ENCODE data around the gene BABAM2. TPM values are rescaled to one million over a fixed set of nuclear protein-coding genes. Genes with fewer than 3 reads are reported as not detected.

BABAM2 gene
- total RNA-seq, 4 donors from 2014 or later: 23.7 to 41.1 (median 27.9) TPM

DNA sequence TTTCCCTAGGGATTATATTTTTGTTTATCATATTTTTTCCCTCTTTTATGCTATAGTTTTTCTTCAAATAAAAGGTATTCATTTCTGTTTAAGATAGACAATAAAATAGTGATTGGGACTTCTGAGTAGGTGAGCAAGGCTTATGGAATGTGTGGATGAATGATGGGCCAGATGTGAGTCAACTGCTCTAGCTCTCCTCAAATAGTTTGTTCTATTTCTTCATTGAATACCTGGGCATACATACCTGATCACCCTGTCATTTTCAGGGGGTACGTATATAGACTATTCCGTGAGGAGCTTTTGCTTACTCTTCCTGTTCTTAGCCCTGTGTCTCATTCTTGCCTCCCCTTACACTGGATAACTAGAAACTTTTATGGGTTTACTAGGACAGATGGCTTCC, 41.9 kb downstream of the BABAM2 start:
- Histone ChIP-seq H3K4me1 (no peaks in the 10 kb centered on the region), H3K4me3 (no peak overlapping the region), H3K36me3 (no peaks in the 10 kb centered on the region), H3K27me3 (no peaks in the 10 kb centered on the region), H3K9me3 (no peaks in the 10 kb centered on the region), H3K27ac (no peak overlapping the region)
- TF ChIP-seq, protein P1, sequence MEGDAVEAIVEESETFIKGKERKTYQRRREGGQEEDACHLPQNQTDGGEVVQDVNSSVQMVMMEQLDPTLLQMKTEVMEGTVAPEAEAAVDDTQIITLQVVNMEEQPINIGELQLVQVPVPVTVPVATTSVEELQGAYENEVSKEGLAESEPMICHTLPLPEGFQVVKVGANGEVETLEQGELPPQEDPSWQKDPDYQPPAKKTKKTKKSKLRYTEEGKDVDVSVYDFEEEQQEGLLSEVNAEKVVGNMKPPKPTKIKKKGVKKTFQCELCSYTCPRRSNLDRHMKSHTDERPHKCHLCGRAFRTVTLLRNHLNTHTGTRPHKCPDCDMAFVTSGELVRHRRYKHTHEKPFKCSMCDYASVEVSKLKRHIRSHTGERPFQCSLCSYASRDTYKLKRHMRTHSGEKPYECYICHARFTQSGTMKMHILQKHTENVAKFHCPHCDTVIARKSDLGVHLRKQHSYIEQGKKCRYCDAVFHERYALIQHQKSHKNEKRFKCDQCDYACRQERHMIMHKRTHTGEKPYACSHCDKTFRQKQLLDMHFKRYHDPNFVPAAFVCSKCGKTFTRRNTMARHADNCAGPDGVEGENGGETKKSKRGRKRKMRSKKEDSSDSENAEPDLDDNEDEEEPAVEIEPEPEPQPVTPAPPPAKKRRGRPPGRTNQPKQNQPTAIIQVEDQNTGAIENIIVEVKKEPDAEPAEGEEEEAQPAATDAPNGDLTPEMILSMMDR (IDR thresholded peaks at IDR 0.05): no peak
- no peak for TF ChIP-seq POLR2AphosphoS5 (IDR thresholded peaks at IDR 0.05)
- 85% methylated on average over 2 of the region's 2 CpGs for WGBS
- no peak for DNase-seq (ENCODE audit: low spot score in 2 of 2)

GRCh38 chr2:27935026-27935425, 44.5 kb downstream of the BABAM2 start:
- DNase-seq (ENCODE audit: low spot score in 2 of 2): no peak
- H3K4me3 ChIP-seq: no peak overlapping the region
- H3K36me3 ChIP-seq: no peaks in the 10 kb centered on the region
- no peaks in the 10 kb centered on the region for H3K4me1 ChIP-seq
- no peaks in the 10 kb centered on the region for H3K27me3 ChIP-seq
- WGBS: 87% methylated on average over 3 of the region's 3 CpGs
- H3K27ac ChIP-seq: no peak overlapping the region
- TF ChIP-seq POLR2A (IDR thresholded peaks at IDR 0.05) (no peak), EP300 (IDR thresholded peaks at IDR 0.05) (no peak), POLR2AphosphoS5 (IDR thresholded peaks at IDR 0.05) (no peak)
- TF ChIP-seq, protein P1 (IDR thresholded peaks at IDR 0.05): no peak
- no peaks in the 10 kb centered on the region for H3K9me3 ChIP-seq

DNA sequence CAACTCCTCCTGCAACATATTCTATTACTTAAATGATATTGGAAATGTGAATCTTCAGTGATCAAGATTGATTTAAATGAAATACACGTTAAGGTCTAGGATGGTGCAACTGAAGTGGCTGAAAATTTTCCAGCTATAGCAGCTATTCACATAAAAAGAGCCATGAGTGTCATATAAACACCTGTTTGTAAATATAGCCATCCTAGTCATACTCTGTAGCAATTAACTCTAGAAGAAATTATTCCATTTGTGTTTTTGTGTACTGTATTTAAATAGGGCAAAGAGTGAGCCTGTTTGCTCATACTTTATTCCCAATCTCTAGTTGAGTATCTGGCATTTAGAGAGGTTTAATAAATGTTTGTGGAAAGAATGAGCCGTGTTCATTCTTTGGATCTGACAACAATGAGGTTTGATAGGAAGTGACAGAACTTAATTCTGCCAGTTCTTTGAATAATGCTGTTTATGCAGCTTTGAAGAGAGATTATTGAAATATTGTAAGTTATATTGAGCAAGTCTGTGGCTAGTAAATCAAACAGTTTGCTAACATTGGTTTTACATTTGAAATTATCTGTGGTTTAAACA, 49.7 kb downstream of the BABAM2 start:
- Histone ChIP-seq H3K4me1 (no peaks in the 10 kb centered on the region), H3K9me3 (no peaks in the 10 kb centered on the region), H3K36me3 (no peaks in the 10 kb centered on the region), H3K4me3 (no peak overlapping the region), H3K27me3 (no peaks in the 10 kb centered on the region), H3K27ac (no peak overlapping the region)
- no peak for DNase-seq (ENCODE audit: low spot score in 2 of 2)
- 48% methylated on average over 2 of the region's 2 CpGs for WGBS
- TF ChIP-seq POLR2A (IDR thresholded peaks at IDR 0.05) (no peak), EP300 (IDR thresholded peaks at IDR 0.05) (no peak), POLR2AphosphoS5 (IDR thresholded peaks at IDR 0.05) (no peak)
- TF ChIP-seq, protein P1 (IDR thresholded peaks at IDR 0.05): no peak

DNA sequence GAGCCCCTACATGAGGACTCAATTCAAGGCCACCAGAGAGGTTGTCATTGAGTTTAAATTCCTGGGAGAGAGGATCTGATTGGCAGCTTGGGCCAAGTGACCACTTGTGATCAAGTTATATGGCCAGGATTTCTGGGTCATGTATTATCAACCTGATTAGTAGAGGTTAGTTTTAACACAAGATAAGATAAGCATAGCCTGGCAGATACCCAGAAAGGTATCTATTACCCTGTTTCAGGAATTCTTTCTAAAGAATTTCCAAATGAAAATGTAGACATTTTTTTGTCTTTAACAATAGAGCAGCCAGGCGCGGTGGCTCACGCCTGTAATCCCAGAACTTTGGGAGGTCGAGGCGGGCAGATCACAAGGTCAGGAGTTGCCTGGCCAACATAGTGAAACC, 50.5 kb downstream of the BABAM2 start:
- Histone ChIP-seq H3K27ac (no peak overlapping the region), H3K36me3 (no peaks in the 10 kb centered on the region), H3K9me3 (no peaks in the 10 kb centered on the region), H3K4me3 (no peak overlapping the region), H3K4me1 (no peaks in the 10 kb centered on the region), H3K27me3 (no peaks in the 10 kb centered on the region)
- no peak for DNase-seq (ENCODE audit: low spot score in 2 of 2)
- TF ChIP-seq POLR2A (IDR thresholded peaks at IDR 0.05) (no peak), POLR2AphosphoS5 (IDR thresholded peaks at IDR 0.05) (no peak), EP300 (IDR thresholded peaks at IDR 0.05) (no peak)
- TF ChIP-seq, protein P1 (IDR thresholded peaks at IDR 0.05): no peak
- 97% methylated on average over 5 of the region's 5 CpGs for WGBS

- no peaks in the 10 kb centered on the region for H3K9me3 ChIP-seq
- H3K36me3 ChIP-seq: no peaks in the 10 kb centered on the region
- no peak for DNase-seq (ENCODE audit: low spot score in 2 of 2)
- WGBS: 93% methylated on average over 8 of the region's 8 CpGs
- TF ChIP-seq, protein P1 (IDR thresholded peaks at IDR 0.05): no peak
- no peak for TF ChIP-seq POLR2AphosphoS5 (IDR thresholded peaks at IDR 0.05)
- no peak for TF ChIP-seq POLR2A (IDR thresholded peaks at IDR 0.05)
- TF ChIP-seq EP300 (IDR thresholded peaks at IDR 0.05): no peak
- H3K27ac ChIP-seq: no peak overlapping the region
- H3K27me3 ChIP-seq: no peaks in the 10 kb centered on the region
- H3K4me1 ChIP-seq: peaks cover 3% of the 10 kb centered on the region
- H3K4me3 ChIP-seq: no peak overlapping the region
Measured at GRCh38 chr2:27942612-27943547, 52.4 kb downstream of the BABAM2 start.
